ENCODE data around the gene ZMAT5. TPM values are rescaled to one million over a fixed set of nuclear protein-coding genes. Genes with fewer than 3 reads are reported as not detected.

Gene ZMAT5
- polyA plus RNA-seq, 1 experiment = 16.4 TPM

DNA sequence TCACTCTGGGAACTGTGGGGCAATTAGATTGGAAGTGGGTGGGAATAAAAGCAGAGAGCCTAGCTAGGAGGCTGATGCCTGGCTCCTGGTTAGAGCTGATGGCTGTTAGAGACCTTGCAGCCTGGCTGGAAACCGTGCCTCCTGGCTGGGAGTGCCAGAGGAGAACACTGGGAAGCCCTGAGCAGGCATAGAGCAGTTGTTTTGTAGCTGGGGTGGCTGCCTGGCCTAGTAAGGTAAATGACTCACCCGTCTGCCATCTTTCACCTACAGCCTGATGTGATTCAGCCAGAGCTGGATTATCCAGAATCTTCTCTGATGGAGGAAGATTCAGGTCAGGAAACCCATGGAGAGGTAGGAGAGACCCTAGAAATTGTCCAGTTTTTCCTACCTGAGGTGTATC is 6.4 kb upstream of the ZMAT5 start:
- TF ChIP-seq, protein P1, sequence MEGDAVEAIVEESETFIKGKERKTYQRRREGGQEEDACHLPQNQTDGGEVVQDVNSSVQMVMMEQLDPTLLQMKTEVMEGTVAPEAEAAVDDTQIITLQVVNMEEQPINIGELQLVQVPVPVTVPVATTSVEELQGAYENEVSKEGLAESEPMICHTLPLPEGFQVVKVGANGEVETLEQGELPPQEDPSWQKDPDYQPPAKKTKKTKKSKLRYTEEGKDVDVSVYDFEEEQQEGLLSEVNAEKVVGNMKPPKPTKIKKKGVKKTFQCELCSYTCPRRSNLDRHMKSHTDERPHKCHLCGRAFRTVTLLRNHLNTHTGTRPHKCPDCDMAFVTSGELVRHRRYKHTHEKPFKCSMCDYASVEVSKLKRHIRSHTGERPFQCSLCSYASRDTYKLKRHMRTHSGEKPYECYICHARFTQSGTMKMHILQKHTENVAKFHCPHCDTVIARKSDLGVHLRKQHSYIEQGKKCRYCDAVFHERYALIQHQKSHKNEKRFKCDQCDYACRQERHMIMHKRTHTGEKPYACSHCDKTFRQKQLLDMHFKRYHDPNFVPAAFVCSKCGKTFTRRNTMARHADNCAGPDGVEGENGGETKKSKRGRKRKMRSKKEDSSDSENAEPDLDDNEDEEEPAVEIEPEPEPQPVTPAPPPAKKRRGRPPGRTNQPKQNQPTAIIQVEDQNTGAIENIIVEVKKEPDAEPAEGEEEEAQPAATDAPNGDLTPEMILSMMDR (IDR thresholded peaks at IDR 0.05; ENCODE audit: low read depth, low read length) = no peak
- no peak overlapping the region for H3K4me3 ChIP-seq (ENCODE audit: low read depth, low read length)
- H3K27ac ChIP-seq (ENCODE audit: low read depth, low read length) = peak overlapping the region; percentile 22
- DNase-seq (ENCODE audit: low read depth, low spot score) = no peak
- H3K27me3 ChIP-seq (ENCODE audit: control insufficient read depth, insufficient read depth, low read length) = no peaks in the 10 kb centered on the region
- no peaks in the 10 kb centered on the region for H3K9me3 ChIP-seq (ENCODE audit: control insufficient read depth, insufficient read depth, low read length)
- CTCF ChIA-PET = interaction anchor here (0.6 to 3.7 kb wide), 11 partner anchors 14 to 687 kb away, joined by 3 to 21 read pairs (median 4); no protein-coding TSS in a partner anchor
- POLR2A ChIA-PET = interaction anchor here (0.5 kb wide), 1 partner anchor 241 kb away, joined by 3 read pairs; no protein-coding TSS in a partner anchor

DNA sequence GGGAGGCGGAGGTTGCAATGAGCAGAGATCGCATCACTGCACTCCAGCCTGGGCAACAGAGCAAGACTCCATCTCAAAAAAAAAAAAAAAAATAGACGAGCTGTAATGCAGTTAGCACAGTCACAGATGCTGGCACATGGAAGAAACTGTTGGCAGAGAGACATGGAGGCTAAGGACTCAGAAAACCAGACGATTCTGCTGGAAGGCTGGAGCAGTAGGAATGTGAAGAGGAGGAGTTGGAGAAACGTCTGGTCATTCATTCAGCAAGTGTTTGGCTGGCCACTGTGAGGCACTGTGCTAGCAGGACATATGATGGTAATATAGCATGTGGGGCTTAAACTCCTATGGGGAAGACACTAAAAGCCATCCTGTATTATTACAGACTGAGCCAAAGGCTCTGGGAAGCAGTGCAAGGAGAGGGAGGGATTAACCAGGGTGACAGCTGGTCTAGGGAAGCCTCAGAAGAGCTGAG is 5.4 kb upstream of the ZMAT5 start:
- Histone ChIP-seq H3K27me3 (ENCODE audit: control insufficient read depth, insufficient read depth, low read length) (no peaks in the 10 kb centered on the region), H3K27ac (ENCODE audit: low read depth, low read length) (no peak overlapping the region), H3K4me3 (ENCODE audit: low read depth, low read length) (no peak overlapping the region), H3K9me3 (ENCODE audit: control insufficient read depth, insufficient read depth, low read length) (no peaks in the 10 kb centered on the region)
- POLR2A ChIA-PET = no interaction called here
- CTCF ChIA-PET = interaction anchor here (0.6 to 3.7 kb wide), 6 partner anchors 13 to 317 kb away, joined by 3 to 21 read pairs (median 6); no protein-coding TSS in a partner anchor
- DNase-seq (ENCODE audit: low read depth, low spot score) = peak; percentile 38
- TF ChIP-seq, protein P1 (IDR thresholded peaks at IDR 0.05; ENCODE audit: low read depth, low read length) = peak; percentile 66

DNA sequence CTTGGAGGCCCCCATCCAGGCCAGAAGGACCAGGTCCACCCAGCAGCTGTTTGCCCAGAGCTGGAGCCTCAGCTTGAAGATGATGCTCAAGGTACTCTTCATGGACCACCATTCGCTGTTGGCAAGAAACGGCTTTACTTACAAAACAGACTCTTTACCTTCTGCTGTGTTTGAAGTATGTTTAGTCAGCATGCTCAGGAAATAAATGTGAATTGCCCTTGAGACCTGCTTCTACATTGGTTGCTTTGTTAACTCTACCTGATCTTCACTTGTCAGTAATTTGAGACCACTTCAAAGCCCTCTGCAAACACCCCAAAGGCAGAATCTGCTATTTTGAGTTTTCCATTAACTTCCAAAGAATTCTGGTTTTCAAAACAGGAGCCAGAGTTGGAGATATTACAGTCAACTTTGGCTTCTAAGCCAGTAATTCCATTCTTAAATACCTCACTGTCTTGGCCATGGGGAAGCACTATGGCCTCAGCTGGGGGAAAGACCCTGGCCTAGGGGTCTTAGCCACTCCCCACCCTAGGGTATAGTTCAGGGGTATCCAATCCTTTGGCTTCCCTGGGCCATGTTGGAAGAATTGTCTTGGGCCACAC is 3.0 kb upstream of the ZMAT5 start:
- H3K27me3 ChIP-seq (ENCODE audit: control insufficient read depth, insufficient read depth, low read length) = no peaks in the 10 kb centered on the region
- ChIA-PET CTCF (no interaction called here), POLR2A (no interaction called here)
- no peak overlapping the region for H3K27ac ChIP-seq (ENCODE audit: low read depth, low read length)
- H3K4me3 ChIP-seq (ENCODE audit: low read depth, low read length) = no peak overlapping the region
- DNase-seq (ENCODE audit: low read depth, low spot score) = no peak
- no peaks in the 10 kb centered on the region for H3K9me3 ChIP-seq (ENCODE audit: control insufficient read depth, insufficient read depth, low read length)
- TF ChIP-seq, protein P1 (IDR thresholded peaks at IDR 0.05; ENCODE audit: low read depth, low read length) = no peak

DNA sequence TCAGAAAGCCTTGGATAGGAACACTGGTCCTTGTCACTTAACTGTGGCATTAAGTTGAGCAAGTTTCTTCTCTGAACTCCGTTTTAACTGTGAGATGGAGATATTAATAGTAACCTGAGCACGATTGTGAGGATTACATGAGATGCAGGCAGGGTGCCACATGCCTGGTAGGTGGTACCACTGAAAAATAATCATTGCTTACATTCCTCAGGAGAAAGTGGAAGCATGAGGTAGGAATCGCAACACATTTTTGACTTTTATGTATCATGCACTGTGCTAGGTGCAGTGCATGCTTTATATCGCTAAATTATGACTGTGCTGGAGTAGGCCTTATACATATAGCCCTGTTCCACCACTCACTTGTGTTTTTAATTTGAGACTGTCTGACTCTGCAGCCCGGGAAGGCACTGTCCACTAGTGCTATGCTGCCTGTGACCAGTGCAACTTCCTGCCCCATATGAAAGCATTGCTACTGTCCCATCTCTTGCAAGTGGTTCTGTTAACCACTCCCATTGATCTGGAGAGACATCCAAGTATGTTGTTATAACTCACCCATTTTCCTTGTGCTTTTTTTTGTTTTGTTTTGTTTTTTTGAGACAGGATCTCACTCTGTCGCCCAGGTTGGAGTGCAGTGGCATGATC is 1.4 kb upstream of the ZMAT5 start:
- POLR2A ChIA-PET = no interaction called here
- TF ChIP-seq, protein P1 (IDR thresholded peaks at IDR 0.05; ENCODE audit: low read depth, low read length) = no peak
- Histone ChIP-seq H3K4me3 (ENCODE audit: low read depth, low read length) (peak overlapping the region; percentile 100), H3K9me3 (ENCODE audit: control insufficient read depth, insufficient read depth, low read length) (no peaks in the 10 kb centered on the region), H3K27ac (ENCODE audit: low read depth, low read length) (peak overlapping the region; percentile 11), H3K27me3 (ENCODE audit: control insufficient read depth, insufficient read depth, low read length) (no peaks in the 10 kb centered on the region)
- CTCF ChIA-PET = no interaction called here
- no peak for DNase-seq (ENCODE audit: low read depth, low spot score)
